A549 (cell line): ENCODE results near the gene DIAPH2. TPM values are rescaled to one million over a fixed set of nuclear protein-coding genes. Genes with fewer than 3 reads are reported as not detected.
A peak's percentile ranks its signal among the peaks of the same experiment; 100 is the strongest.

ENCODE experiments used
- ATAC-seq, 2 experiments: fragments of 200-7000 bp in 1 of 2; fragments of >200 bp in 1 of 2; cut with Nextera tagmentation in 1 of 2; cut with Tn5 transposase in 1 of 2; 3 replicates each; pipeline versions ENCODE4 v1.8.0 to v1.9.1; 2018 to 2020; ENCODE audit warnings: mild to moderate bottlenecking in 1 of 2, moderate library complexity in 1 of 2
- CTCF ChIA-PET: fragments of 300-600 bp; sonication (Branson Sonifier 250); formaldehyde crosslinking; extraction: SDS; loops from one replicate; lab custom pipeline; 2021; ENCODE audit warnings: antibody characterized with exemption, inconsistent platforms; lab: Yijun Ruan, JAX
- POLR2A ChIA-PET: fragments of 350-600 bp; formaldehyde crosslinking; extraction: SDS; loops from one replicate; lab custom pipeline; 2021; ENCODE audit warnings: antibody characterized with exemption, inconsistent platforms; lab: Yijun Ruan, JAX
- DNase-seq, 2 experiments: peaks; one replicate each; pipeline versions ENCODE4 v3.0.0 to v3.0.0-alpha.2; 2011 to 2016; ENCODE audit warnings: low read depth in 1 of 2, low spot score in 1 of 2
- FAIRE-seq: peaks from 2 replicates; lab custom pipeline; 2011; peaks lifted over from hg19 to GRCh38; lab: Jason Lieb, UNC
- H3K27ac ChIP-seq, 2 experiments: fragments of >200 bp; sonication (Bioruptor Twin); formaldehyde crosslinking; 3 replicates each; pipeline ENCODE4 v1.5.1; 2016 to 2017
- H3K4me1 ChIP-seq: fragments of >200 bp; sonication (Bioruptor Twin); formaldehyde crosslinking; 3 replicates; pipeline ENCODE4 v1.6.1; 2016
- H3K4me2 ChIP-seq: fragments of >200 bp; sonication (Bioruptor Twin); formaldehyde crosslinking; 3 replicates; pipeline ENCODE4 v1.6.1; 2016
- H3K4me3 ChIP-seq: fragments of >200 bp; sonication (Bioruptor Twin); formaldehyde crosslinking; 3 replicates; pipeline ENCODE4 v1.5.1; 2016
- H3K9me3 ChIP-seq: fragments of >200 bp; sonication (Bioruptor Twin); formaldehyde crosslinking; 3 replicates; pipeline ENCODE4 v1.6.1; 2016
- ATOH8 ChIP-seq: fragments of 250-450 bp; sonication (Bioruptor Pico); IDR thresholded peaks from 2 replicates; pipeline ENCODE4 v1.5.0; 2020; ENCODE audit warnings: low read depth, mild to moderate bottlenecking, moderate library complexity
- CHD2 ChIP-seq: fragments of 150-350 bp; IDR thresholded peaks from 2 replicates; pipeline ENCODE4 v1.6.1; 2014; ENCODE audit warnings: low read length; ENCODE audit not compliant: partially characterized antibody
- EHMT2 ChIP-seq: fragments of 200-600 bp; sonication (generic); IDR thresholded peaks from 2 replicates; pipeline ENCODE4 v1.6.1; 2016; ENCODE audit warnings: antibody characterized with exemption, low read depth, mild to moderate bottlenecking, moderate library complexity
- FOXS1 ChIP-seq: fragments of 250-450 bp; sonication (Bioruptor Pico); IDR thresholded peaks from 2 replicates; pipeline ENCODE4 v1.5.0; 2020; ENCODE audit warnings: mild to moderate bottlenecking, moderate library complexity
- GATA3 ChIP-seq: IDR thresholded peaks from 2 replicates; pipeline ENCODE4 v1.6.1; 2012; ENCODE audit warnings: borderline replicate concordance
- HDAC2 ChIP-seq: fragments of 200-600 bp; sonication (generic); IDR thresholded peaks from 2 replicates; pipeline ENCODE4 v1.6.1; 2016
- HOXB13 ChIP-seq: fragments of 250-450 bp; sonication (Bioruptor Pico); IDR thresholded peaks from 2 replicates; pipeline ENCODE4 v1.5.0; 2020; ENCODE audit warnings: low read depth, mild to moderate bottlenecking, moderate library complexity
- HOXB5 ChIP-seq: fragments of 250-450 bp; sonication (Bioruptor Pico); IDR thresholded peaks from 2 replicates; pipeline ENCODE4 v1.5.0; 2020; ENCODE audit warnings: mild to moderate bottlenecking, moderate library complexity
- JUN ChIP-seq, 2 experiments: fragments of >200 bp; sonication (Bioruptor Twin); formaldehyde crosslinking; IDR thresholded peaks; 2 replicates in 1 of 2; 3 replicates in 1 of 2; pipeline ENCODE4 v1.6.1; 2016 to 2017
- KDM1A ChIP-seq: fragments of 200-600 bp; sonication (generic); IDR thresholded peaks from 2 replicates; pipeline ENCODE4 v1.6.1; 2016; ENCODE audit warnings: low read depth, mild to moderate bottlenecking
- KDM5A ChIP-seq: fragments of 200-600 bp; sonication (generic); IDR thresholded peaks from 2 replicates; pipeline ENCODE4 v1.6.1; 2016; ENCODE audit warnings: antibody characterized with exemption, mild to moderate bottlenecking
- MAFK ChIP-seq: fragments of 450-650 bp; IDR thresholded peaks from 2 replicates; pipeline ENCODE4 v1.6.1; 2014; ENCODE audit not compliant: partially characterized antibody
- MAZ ChIP-seq: fragments of 150-350 bp; IDR thresholded peaks from 2 replicates; pipeline ENCODE4 v1.6.1; 2014; ENCODE audit warnings: antibody characterized with exemption, low read depth, low read length, borderline replicate concordance
- NPAS2 ChIP-seq: fragments of 250-450 bp; sonication (Bioruptor Pico); IDR thresholded peaks from 2 replicates; pipeline ENCODE4 v1.8.0; 2022; ENCODE audit warnings: mild to moderate bottlenecking, moderate library complexity, borderline replicate concordance
- NR3C1 ChIP-seq: fragments of >200 bp; sonication (Bioruptor Twin); formaldehyde crosslinking; IDR thresholded peaks from 3 replicates; pipeline ENCODE4 v1.6.1; 2017
- POLR2A ChIP-seq: IDR thresholded peaks from 2 replicates; pipeline ENCODE4 v1.6.1; 2012; ENCODE audit warnings: mild to moderate bottlenecking, low read length
- RAD21 ChIP-seq, 2 experiments: fragments of >200 bp in 1 of 2; sonication (Bioruptor Twin) in 1 of 2; formaldehyde crosslinking in 1 of 2; IDR thresholded peaks in 1 of 2; conservative IDR thresholded peaks in 1 of 2; 2 replicates in 1 of 2; 3 replicates in 1 of 2; pipeline ENCODE4 v1.6.1; 2012 to 2018; ENCODE audit warnings: inconsistent platforms in 1 of 2
- RARB ChIP-seq: fragments of 250-450 bp; sonication (Bioruptor Pico); IDR thresholded peaks from 2 replicates; pipeline ENCODE4 v1.8.0; 2021; ENCODE audit warnings: mild to moderate bottlenecking, moderate library complexity
- USF2 ChIP-seq: fragments of 450-650 bp; IDR thresholded peaks from 2 replicates; pipeline ENCODE4 v1.6.1; 2014; ENCODE audit warnings: antibody characterized with exemption
- WGBS: methylation state at CpG from one replicate; pipeline ENCODE4 v1.1.6; 2017; ENCODE audit errors: missing lambda C conversion rate; 5-methylcytosine and 5-hydroxymethylcytosine counted together
- polyA plus RNA-seq, 4 experiments: library from polyadenylated mRNA; depleted of rRNA in 3 of 4; stranded (reverse); fragments of >200 nt; fragmentation: RNase III in 1 of 4; extraction: RNeasy Plus Mini Kit Qiagen cat#74134 plus additional on column Dnase treatment in 1 of 4; gene quantifications; 2 replicates in 3 of 4; 3 replicates in 1 of 4; pipeline ENCODE4 v1.2.3, GENCODE V29; 2011 to 2017
- TF ChIP-seq, protein P1 (sequence below): IDR thresholded peaks from 2 replicates; pipeline ENCODE4 v1.6.1; 2012; ENCODE audit warnings: low read depth, borderline replicate concordance
- TF ChIP-seq, protein P2 (sequence below): fragments of >200 bp; sonication (Bioruptor Twin); formaldehyde crosslinking; IDR thresholded peaks from 3 replicates; pipeline ENCODE4 v1.5.1; 2016
- TF ChIP-seq, protein P3 (sequence below): fragments of >200 bp; sonication (Bioruptor Twin); formaldehyde crosslinking; IDR thresholded peaks from 3 replicates; pipeline ENCODE4 v1.6.1; 2016
- TF ChIP-seq, protein P4 (sequence below): IDR thresholded peaks from 2 replicates; pipeline ENCODE4 v1.6.1; 2012

Gene DIAPH2
- polyA plus RNA-seq, 2 of the 4 experiments (the other 2 are of a cell fraction) = 3.7 to 10.0 TPM

DNA sequence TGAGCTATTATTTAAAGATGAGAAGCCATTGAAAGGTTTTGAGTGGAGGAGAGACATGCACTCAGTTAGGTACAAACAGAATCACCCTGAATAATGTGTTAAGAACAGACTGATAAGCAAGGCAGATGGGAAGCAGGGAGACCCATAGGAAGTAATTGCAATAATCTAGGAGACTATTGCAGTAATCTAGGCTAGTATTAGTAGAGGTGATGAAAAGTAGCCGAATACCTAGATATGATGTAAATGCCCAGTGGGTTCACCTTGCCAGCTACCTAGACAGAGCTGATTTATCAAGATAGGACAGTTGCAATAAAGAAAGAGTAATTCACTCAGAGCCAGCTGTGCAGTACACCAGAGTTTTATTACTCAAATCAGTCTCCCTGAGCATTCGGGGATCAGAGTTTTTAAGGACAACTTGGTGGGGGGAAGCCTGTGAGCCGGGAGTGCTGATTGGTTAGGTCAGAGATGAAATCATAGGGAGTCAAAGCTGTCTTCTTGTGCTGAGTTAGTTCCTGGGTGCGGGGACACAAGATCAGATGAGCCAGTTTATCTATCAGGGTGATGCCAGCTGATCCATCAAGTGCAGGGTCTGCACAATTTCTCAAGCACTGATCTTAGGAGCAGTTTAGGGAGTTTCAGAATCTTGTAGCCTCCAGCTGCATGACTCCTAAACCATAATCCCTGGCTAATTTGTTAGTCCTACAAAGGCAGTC lies 626.6 kb downstream of the DIAPH2 start:
- no peak overlapping the region for H3K4me2 ChIP-seq
- H3K9me3 ChIP-seq = no peaks in the 10 kb centered on the region
- ChIA-PET CTCF (no interaction called here), POLR2A (no interaction called here)
- peaks cover 8% of the 10 kb centered on the region; the same call in 2 of the 3 replicates for H3K4me1 ChIP-seq
- no peak for DNase-seq
- no peak overlapping the region for H3K4me3 ChIP-seq
- no peak for ATAC-seq
- no peak overlapping the region for H3K27ac ChIP-seq
- WGBS = 98% methylated on average over 4 of the region's 4 CpGs
- no peak for FAIRE-seq
- TF ChIP-seq NPAS2 (CRISPR knock-in tag) (no peak), CHD2 (no peak), GATA3 (no peak), RARB (no peak), USF2 (no peak)
- TF ChIP-seq, protein P1, sequence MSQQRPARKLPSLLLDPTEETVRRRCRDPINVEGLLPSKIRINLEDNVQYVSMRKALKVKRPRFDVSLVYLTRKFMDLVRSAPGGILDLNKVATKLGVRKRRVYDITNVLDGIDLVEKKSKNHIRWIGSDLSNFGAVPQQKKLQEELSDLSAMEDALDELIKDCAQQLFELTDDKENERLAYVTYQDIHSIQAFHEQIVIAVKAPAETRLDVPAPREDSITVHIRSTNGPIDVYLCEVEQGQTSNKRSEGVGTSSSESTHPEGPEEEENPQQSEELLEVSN = no peak

GRCh38 chrX:97314345-97314744 lies 629.7 kb downstream of the DIAPH2 start:
- ChIA-PET CTCF (no interaction called here), POLR2A (no interaction called here)
- no peak for ATAC-seq
- TF ChIP-seq HOXB5 (CRISPR knock-in tag) (no peak), MAFK (peak; percentile 50)
- Histone ChIP-seq H3K4me2 (no peak overlapping the region), H3K27ac (no peak overlapping the region), H3K4me1 (peaks cover 8% of the 10 kb centered on the region; the same call in 2 of the 3 replicates), H3K4me3 (no peak overlapping the region), H3K9me3 (no peaks in the 10 kb centered on the region)
- 62% methylated on average over 1 of the region's 1 CpG for WGBS
- no peak for FAIRE-seq
- no peak for DNase-seq

DNA sequence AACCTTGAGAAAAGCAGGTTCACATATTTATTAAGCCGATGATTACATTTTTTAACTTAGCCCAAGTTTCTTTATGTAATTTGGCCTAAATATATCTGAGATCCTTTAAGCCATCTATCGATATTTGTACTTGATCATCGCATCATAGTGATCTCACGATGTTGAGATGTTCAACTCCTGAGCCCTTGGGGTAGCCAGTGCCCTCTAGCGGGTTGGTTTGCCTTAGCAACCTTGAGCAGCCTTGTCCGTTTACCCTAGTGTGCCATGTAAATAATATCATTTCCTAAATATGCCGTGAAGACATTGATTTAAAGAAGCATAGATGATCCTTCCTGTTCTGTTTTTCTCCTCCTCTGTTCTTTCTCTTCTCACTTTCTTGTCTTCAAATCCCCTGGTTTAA lies 631.3 kb downstream of the DIAPH2 start:
- FAIRE-seq = no peak
- POLR2A ChIA-PET = no interaction called here
- Histone ChIP-seq H3K9me3 (no peaks in the 10 kb centered on the region), H3K27ac (no peak overlapping the region), H3K4me1 (no peaks in the 10 kb centered on the region), H3K4me3 (no peak overlapping the region), H3K4me2 (no peak overlapping the region)
- ATAC-seq = peak in 1 of 2 experiments; percentile 59; a peak in 1 of 6 replicates
- WGBS = 63% methylated on average over 7 of the region's 7 CpGs
- DNase-seq = peak in 1 of 2 experiments; percentile 44
- TF ChIP-seq HOXB13 (CRISPR knock-in tag) (no peak), RAD21 (conservative IDR thresholded peaks at IDR 0.05 in 1 of 2, IDR thresholded peaks at IDR 0.05 in 1 of 2) (peak in 1 of 2 experiments; percentile 50; a peak in 2 of 5 replicates)
- TF ChIP-seq, protein P2, sequence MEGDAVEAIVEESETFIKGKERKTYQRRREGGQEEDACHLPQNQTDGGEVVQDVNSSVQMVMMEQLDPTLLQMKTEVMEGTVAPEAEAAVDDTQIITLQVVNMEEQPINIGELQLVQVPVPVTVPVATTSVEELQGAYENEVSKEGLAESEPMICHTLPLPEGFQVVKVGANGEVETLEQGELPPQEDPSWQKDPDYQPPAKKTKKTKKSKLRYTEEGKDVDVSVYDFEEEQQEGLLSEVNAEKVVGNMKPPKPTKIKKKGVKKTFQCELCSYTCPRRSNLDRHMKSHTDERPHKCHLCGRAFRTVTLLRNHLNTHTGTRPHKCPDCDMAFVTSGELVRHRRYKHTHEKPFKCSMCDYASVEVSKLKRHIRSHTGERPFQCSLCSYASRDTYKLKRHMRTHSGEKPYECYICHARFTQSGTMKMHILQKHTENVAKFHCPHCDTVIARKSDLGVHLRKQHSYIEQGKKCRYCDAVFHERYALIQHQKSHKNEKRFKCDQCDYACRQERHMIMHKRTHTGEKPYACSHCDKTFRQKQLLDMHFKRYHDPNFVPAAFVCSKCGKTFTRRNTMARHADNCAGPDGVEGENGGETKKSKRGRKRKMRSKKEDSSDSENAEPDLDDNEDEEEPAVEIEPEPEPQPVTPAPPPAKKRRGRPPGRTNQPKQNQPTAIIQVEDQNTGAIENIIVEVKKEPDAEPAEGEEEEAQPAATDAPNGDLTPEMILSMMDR = peak; percentile 7; the same call in 1 of the 3 replicates
- CTCF ChIA-PET = no interaction called here

DNA sequence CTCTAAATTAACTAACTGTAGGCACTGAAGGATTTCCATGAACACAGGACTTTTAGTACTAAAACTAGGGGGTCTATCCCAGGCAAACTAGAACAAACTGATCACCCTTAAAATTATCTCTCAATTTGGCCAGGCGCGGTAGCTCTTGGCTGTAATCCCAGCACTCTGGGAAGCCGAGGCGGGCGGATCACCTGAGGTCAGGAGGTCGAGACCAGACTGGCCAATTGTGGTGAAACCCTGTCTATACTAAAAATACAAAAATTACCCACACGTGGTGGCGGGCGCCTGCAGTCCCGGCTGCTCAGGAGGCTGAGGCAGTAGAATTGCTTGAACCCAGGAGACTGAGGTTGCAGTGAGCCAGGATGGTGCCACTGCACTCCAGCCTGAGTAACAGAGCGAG lies 635.7 kb downstream of the DIAPH2 start:
- Histone ChIP-seq H3K27ac (no peak overlapping the region), H3K4me2 (no peak overlapping the region), H3K4me3 (no peak overlapping the region), H3K9me3 (no peaks in the 10 kb centered on the region), H3K4me1 (no peaks in the 10 kb centered on the region)
- DNase-seq (no peak), FAIRE-seq (no peak), ATAC-seq (no peak)
- WGBS = 83% methylated on average over 11 of the region's 11 CpGs
- ChIA-PET CTCF (interaction anchor here (0.7 to 0.8 kb wide), 2 partner anchors 29 to 202 kb away, joined by 3 read pairs; no protein-coding TSS in a partner anchor), POLR2A (no interaction called here)
- TF ChIP-seq RARB (no peak), NR3C1 (no peak), EHMT2 (no peak), MAZ (no peak), HDAC2 (no peak), POLR2A (no peak), KDM1A (no peak), FOXS1 (CRISPR knock-in tag) (no peak), MAFK (no peak), GATA3 (no peak), JUN (IDR thresholded peaks at IDR 0.05) (no peak), USF2 (no peak), ATOH8 (CRISPR knock-in tag) (no peak), KDM5A (no peak)
- TF ChIP-seq, protein P3, sequence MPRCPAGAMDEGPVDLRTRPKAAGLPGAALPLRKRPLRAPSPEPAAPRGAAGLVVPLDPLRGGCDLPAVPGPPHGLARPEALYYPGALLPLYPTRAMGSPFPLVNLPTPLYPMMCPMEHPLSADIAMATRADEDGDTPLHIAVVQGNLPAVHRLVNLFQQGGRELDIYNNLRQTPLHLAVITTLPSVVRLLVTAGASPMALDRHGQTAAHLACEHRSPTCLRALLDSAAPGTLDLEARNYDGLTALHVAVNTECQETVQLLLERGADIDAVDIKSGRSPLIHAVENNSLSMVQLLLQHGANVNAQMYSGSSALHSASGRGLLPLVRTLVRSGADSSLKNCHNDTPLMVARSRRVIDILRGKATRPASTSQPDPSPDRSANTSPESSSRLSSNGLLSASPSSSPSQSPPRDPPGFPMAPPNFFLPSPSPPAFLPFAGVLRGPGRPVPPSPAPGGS = no peak
- TF ChIP-seq, protein P4, sequence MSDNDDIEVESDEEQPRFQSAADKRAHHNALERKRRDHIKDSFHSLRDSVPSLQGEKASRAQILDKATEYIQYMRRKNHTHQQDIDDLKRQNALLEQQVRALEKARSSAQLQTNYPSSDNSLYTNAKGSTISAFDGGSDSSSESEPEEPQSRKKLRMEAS = no peak
